HEK293 (cell line): Measurements from ENCODE around the gene SLC12A4.

Experiments used
- CTCF ChIP-seq: fragments of 450-650 bp; formaldehyde crosslinking; IDR thresholded peaks from 2 replicates; pipeline ENCODE4 v1.5.1; 2016; ENCODE audit warnings: missing biosample characterization, missing genetic modification characterization
- MYNN ChIP-seq: fragments of 450-650 bp; formaldehyde crosslinking; IDR thresholded peaks from 2 replicates; pipeline ENCODE4 v1.5.1; 2016; ENCODE audit warnings: missing biosample characterization, missing genetic modification characterization, borderline replicate concordance
- ZNF24 ChIP-seq: fragments of 450-650 bp; formaldehyde crosslinking; IDR thresholded peaks from 2 replicates; pipeline ENCODE4 v1.5.1; 2016; ENCODE audit warnings: missing biosample characterization, missing genetic modification characterization
- ZNF670 ChIP-seq: fragments of 450-650 bp; formaldehyde crosslinking; IDR thresholded peaks from 2 replicates; pipeline ENCODE4 v1.5.1; 2016; ENCODE audit warnings: missing biosample characterization, missing genetic modification characterization, low read depth
- ZNF701 ChIP-seq: fragments of 450-650 bp; formaldehyde crosslinking; IDR thresholded peaks from 2 replicates; pipeline ENCODE4 v1.5.1; 2016; ENCODE audit warnings: missing biosample characterization, missing genetic modification characterization

GRCh38 chr16:67975321-67976105, 7.1 kb upstream of the SLC12A4 start:
- TF ChIP-seq ZNF670 (tag by site-specific recombination) (no peak), CTCF (tag by site-specific recombination) (no peak), ZNF24 (tag by site-specific recombination) (no peak), ZNF701 (no peak), MYNN (tag by site-specific recombination) (no peak)
